RKO (cell line): ENCODE data around the gene MRPS23.

Experiments
- DNase-seq: peaks from one replicate; pipeline ENCODE4 v3.0.0-alpha.2; 2016; ENCODE audit warnings: low spot score

Gene MRPS23

DNA sequence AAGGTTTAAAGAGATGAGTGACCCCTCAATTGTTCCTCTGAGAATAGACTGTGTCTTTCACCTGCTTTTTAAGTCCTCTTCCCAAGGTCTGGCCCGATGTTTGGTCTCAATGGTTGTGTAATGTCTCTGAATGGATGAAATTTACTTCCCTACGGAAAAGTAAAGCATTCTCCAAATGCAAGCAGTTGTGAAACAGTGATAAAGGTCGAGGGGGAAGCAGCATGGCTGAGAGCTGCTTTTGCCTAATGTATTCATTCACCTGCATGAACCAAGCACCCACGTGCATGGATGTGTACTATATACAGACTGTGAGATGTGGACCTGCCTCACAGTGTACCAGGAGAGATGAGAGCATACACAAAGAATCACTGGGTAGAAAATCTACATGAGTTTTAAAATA lies 11.4 kb downstream of the MRPS23 start:
- no peak for DNase-seq

DNA sequence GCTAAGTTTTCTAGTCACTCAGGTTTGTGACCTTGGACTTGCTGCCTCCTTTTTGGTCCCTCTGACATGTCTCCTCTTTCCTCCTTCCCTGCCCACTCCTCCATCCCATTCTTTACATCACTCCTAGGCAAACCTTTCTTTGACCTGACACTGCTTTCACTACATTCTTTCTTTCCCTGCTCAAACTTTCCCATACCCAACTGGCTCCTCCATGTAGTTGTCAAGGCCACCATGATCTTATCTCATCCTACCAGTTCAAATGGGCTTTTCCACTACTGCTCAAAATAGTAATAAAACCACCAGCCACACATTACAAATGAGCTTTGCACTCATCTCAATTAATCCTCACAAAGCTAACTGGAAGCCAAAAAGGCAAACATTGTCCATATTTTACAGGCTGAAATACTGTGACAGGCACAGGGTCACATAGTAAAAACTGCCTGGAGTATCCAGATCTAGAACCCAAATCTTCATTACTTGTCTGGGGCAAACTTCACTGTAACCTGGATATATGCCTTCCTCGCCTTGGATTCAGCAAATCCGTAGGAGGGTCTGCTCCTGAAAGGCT lies 14.4 kb downstream of the MRPS23 start:
- no peak for DNase-seq

DNA sequence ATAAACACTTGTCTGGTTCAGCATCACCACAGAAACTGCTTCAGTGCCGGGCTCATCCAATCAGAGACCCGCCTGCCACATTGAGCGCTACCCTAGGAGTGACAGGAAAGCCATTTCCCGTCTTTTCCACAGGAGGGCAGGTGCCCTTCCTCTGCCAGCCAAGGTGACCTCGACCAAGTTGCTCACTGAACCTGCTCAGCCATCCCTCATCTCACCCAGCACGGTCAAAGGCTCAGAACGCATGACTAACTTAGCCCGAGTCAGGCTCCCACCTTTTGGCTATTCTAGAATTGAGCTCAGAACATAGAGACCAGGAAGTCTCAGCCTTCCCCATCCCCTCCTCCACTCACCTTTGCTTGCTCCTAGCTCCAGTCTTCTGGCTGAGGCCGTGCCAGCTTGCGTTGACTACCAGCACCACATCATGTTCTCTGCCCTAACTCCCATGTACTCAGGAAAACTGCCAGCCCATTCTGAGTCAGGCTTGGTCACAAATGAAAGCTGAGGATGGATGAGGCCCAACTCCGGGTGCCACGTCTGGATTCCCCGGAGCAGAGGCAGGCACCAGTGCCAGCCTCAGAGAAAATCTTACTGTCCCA lies 15.6 kb downstream of the MRPS23 start:
- DNase-seq = peak; percentile 63

DNA sequence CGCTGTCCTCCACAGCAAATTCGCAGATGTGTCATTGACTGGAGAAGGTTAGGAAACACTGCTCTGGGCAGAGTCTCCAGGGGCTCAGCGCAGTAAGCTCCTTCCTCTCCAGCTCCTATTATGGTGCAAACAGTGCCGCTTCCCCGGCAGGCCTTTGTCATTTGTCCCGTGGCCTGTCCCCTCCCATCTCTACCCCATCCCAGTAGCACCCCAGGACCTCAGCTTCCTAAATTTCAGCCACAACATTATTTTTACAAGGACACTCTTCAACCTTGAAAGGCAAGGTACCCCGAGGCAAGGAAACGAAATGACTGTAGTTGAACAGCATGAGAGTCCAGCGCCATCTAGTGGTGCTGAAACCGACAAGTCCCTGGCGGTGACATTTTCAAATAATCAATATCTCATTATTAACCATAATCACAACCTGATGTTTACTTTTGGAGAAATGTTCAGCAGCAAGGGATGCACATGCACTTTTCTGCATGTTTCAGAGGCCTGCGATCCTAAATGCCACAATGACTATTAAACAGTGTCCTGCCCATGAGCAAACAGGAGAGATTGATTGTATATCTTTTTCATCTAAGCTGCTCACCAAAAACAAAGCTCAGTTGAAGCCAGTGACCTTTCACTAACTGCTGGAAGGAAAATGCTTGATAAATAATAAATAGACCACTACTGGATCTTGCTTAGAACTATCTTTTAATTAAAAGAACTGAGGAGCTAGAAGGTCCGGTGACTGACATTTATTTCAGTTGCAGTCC lies 16.5 kb downstream of the MRPS23 start:
- DNase-seq = peak; percentile 61

DNA sequence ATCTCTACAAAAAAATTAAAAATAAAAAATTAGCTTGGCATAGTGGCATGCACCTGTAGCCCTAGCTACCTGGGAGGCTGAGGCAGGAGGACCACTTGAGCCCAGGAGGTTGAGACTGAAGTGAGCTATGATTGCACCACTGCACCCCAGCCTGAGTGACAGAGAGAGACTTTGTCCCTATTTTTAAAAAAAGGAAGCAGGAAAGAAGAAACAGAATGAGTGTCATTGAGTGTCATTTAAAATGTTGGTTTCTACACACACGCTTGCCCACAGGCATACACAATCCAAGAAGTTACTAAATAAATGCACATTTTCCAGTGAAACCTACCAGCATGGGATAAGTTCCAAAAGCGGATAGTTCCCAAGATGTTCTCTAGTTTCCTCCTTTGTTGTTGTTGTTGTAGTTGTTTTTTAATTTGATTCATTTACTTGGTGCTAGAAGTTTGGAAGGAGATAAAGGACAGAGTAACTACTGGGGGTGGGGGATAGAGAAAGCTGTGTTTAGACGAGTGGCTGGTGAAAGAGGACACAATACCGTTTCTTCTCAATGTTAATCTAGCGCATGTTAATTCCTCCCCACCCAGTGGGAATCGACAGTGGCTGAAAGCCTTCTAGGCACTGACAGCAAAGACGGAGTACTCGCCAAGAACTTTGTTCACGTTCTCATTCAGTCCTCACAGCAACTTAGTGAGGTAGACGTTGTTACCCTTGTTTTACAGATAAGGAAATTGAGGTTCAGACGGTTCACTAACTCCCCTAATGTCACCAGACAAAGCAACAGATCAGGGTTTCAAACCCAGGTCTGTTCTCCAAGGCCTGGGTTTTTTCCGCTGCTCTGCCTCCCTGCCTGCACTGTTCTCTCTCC lies 17.3 kb downstream of the MRPS23 start:
- no peak for DNase-seq

DNA sequence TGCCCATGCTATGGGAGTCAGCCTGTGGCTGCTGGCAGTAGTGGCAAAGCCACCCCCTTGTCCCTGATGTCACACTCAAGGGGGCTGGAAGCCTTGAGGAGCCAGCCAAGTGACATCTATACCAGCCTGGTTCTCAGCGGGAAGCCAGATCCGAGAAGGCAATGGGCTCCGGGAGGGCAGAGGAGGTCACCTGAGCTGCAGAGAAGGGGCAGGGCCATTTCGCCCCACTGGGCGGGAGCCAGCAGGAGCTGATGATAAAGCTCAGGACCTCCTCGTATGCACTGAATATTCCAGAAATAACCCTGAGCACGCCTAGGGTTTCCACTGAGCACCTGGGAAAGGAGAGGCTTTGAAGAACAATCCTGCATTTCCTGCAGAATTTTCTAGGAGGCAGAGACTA lies 19.0 kb downstream of the MRPS23 start:
- DNase-seq = no peak

DNA sequence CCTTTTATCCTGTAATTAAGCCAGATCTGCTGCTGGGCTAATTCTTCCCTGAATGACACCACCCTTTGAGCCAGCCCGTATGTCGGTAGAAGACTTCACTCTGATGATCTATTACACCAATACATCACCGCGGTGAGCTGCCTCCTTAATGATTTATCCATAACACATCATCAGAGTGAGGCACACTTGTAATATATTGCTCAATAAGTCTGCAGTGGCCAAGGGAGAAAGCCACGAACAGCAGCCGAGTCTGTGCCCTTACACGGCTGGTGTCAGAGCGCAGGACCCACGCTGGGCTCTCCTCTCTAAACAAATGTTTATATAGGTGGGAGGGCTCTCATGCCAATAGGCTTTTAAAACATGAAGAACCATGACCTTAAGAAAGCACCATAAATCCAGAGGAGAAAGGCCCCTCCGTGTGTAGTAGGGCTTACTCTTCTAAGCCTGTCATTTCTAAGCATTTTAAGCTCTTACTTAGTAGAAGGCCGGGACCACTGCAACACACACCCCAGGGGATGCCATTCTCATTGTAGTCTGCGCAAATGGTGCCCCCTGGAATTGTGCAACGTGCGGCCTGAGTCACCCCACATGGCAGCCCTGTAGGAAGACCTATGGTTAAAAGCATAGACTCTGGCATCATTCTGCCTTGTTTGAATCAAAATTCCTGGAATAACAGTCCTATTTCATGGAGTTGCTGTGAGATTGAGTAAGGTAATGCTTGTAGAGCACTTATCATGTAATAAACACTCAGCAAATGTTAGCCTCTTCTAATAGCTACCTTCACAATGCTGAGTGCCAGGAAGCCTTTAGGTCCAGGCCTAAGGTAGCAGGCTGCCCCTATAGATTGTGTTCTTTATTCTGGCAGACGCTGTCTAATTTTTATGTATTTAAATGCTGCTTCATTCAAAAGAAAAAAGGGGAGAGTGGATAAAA lies 26.1 kb downstream of the MRPS23 start:
- DNase-seq = peak; percentile 23

DNA sequence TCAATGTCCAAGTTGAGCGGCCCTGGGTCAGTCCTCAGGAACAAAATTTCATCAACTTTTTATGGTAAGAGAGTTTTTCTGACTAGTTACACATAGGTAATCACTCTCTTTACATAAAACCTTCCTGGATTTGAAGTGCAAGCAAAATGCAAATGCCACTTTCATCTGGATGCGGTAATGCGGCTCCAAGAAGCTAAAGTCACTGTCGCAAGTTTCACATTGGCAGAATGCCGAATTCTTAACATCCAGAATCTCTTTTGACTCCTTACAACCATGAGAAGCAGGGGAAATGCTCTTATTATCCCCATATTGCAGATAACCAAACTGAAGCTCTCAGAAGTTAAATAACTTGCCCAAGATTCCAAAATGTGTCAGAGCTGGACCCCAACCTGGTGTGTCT lies 30.0 kb downstream of the MRPS23 start:
- DNase-seq = no peak

DNA sequence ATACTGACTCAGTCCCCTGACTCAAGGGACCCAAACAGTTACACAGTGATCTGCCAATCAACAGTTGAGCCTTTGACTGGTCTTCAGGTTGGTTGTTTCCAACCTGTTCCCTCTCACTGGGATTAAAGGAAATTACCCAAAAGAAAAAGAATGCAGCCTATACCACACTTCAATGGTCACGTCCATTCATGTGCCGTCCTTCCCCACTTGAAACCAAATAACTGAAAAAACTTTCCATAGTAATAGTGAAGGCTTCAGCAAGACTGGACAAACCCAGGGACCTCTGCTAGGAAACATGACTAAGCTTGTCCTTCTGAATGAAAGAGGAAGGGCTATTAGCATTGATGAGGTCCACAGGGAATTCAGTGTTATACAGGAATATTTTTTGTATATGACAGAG lies 30.6 kb downstream of the MRPS23 start:
- no peak for DNase-seq

DNA sequence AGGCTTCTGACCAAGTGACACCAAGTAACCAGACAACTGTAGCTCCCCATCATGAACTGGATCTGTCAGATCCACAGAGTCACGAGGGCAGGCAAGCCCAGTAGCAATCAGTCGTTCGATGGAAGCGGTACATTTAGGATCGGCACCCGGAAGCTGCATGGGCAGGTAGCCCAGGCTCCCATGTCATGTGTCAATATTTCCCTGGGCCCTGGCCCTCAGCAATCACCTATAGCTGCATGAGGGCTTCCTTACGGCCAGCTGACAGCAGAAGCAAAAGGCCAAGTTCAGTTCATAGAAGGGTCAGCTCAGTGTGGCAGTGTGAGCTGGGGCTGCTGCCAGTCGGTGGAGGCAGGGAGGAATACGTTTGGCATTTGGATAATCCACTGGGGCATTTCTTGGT lies 31.8 kb downstream of the MRPS23 start:
- DNase-seq = no peak

DNA sequence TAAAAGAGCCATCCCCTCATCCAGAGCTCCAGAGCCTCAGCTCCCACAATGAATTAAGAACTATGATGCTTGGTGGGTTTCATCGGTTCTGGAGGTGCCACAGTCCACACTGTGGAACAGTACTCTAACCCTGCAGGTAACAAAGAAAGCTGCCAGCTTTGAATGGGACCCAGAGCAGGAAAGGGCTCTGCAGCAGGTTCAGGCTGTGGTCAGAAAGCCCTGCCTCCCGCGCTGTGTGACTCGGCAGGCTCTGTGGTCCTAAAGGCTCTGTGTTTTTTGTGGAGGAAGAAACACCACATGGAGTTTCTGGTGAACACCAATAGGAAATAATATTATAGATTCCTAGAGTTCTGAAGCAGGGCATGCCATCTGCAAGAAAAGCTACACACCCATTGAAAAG lies 32.5 kb downstream of the MRPS23 start:
- DNase-seq = no peak

DNA sequence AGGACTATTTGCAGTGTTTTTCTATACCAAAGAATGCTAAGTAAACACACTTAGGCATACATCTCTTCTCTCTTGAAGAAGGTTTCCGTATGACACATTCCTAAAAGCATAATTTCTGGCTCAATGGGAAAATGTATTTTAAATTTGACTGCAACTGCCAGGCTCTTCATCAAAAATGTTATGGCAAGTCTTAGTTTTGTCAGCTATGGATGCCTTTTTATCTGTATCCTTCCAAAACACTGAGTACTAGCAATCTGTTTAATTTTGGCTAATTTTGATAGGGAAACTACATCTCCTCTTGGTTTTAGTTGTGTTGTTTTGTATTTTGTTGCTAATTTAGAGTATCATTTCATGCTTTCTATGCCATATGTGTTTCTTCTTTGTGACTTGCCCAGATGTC lies 35.4 kb downstream of the MRPS23 start:
- DNase-seq = no peak

DNA sequence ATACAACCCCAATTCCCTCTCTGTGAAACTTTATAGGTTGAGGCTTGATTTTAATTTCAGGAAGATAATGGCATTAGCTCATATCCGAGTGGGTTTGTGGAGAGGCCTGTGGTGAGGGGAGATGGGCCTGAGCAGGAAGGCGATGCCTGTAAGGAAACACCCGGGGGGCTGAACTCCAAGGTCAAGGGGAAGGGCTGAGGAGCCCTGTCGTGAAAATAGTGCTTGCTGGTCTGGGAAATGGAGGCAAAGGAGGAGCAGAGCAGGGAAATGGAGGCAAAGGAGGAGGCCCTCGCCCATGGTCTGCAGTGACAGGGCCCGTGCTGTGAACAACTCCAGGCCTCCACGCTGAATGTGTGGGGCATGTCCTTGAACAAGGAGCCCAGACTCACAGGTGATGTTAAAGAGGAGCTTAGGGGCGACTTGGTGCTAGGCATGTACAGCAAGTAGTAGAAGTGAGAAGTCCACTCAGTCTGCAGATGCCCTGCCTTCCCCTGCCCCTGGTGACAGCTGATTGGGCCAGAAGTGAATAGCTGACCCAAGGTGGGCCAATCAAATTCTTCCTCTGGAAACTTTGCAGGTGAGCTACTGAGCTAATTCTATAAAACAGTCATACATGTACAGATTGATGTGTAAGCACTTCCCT lies 38.1 kb downstream of the MRPS23 start:
- no peak for DNase-seq

DNA sequence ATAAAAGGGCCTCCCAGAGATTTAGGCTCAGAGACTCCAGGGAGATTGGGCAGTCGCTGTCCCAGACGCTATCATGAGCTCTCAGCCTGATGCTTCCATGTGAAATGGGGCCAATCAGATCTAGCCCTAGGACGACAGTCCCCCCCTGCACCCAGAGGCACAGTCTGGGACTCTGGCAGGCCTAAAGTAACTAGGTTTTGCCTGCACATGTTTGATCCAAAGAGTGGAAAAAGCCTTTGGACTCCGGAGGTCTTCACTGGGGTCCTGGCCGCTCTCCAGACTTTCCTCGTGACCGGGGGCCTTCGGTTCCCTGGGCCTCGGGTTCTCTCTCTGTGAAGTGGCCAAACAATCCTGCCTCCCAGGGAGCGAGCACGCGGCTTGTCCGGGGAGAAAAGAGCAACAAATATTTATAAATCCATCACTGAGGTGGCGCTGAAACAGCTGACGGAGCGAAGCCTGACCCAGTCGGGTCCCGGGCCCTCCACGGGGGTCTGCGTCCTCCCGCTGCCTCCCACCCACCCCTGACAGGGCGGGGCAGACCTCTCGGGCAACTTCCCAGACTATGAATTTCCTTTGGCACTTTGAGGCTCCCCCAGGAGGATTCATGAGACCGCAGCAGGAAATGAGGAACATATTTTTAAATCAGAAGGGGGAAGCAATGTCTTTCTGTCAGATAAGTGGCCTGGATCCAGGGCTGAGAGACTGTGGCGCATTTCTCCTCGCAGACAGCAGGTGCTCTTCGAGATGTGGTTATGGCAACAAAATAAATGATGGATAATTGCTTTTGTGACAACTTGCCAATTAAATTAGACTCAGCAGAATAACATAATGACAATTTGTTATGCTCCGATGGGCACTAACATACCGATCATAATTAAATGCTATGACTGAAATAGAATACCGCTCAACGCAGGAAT lies 38.9 kb downstream of the MRPS23 start:
- DNase-seq = no peak

DNA sequence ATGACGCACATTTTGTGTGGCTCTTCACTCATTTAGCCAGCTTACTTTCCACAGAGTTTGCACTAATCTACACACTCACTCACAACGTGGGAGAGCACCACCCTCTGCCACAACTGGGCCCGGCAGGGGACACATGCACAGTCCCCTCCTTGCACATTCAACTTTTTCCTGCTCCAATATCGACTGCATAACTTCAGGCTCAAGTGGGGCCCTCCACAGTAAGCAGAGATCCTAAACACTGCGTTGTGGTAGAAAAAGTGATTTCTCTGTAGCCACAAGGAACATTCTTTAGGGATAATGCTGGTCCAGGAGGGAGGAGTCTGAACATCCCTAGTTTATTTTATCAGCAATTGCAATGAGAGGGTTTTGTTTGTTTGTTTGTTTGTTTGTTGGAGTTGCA lies 40.0 kb downstream of the MRPS23 start:
- no peak for DNase-seq

DNA sequence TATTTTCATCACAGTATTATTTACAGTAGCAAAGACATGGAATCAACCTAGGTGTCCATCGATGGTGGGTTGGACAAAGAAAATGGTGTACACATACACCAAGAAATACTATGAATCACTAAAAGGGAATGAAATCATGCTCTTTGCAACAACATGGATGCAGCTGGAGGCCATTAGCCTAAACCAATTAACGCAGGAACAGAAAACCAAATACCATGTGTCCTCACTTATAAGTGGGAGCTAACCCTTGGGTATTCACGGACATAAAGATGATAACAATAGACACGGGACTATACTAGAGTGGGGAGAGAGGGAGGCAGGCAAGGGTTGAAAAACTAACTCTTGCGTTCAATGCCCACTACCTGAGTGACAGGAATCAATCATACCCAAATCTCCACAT lies 41.0 kb downstream of the MRPS23 start:
- no peak for DNase-seq

DNA sequence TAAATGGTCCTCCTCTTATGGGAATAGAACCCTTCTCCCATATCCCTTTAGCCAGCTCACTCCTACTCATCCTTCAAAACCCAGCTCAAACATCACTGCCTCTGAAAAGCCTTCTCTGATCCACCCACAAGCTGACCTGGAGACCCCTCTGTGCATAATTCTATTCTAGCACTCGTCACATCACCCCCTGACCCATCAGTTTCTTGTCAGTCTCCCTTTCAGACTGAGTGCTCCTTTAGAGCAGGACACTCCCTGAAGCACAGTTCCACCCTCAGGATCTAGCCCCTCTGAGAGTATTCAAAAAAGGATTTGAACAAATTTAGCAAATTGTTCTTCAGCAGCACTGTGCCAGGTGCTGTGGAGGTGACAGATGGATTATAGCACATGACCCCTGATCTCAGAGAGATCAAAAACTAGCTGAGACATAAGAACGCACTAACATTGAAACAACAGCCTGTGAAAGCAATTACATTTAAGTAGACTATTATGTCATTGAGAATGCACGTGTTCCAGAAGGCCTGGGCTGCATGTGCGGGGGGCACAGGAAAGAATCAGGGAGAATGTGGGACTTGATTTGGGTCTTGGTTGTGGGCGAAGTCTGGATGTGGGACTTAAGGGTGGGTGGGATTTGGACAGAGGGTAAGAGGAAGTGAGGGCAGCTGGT lies 43.5 kb downstream of the MRPS23 start:
- DNase-seq = no peak

DNA sequence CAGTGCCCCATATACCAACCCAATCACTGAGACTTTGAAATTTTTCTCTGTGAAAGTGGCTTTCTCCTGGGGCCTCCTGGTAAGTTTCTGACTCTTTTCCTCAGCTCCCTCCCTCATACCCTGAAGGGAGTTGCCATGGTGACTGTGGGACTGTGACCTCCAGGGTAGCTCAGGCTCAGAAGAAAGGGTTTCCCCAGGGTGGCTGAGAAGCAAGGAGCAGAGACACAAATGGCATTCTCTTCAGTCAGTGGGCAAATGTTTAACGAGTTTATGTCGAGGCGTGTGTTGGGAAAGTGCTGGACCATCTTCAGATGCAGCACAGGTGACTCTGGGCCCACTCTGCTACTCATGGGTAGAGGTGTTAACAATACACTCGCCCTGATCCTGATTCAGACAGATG lies 46.8 kb downstream of the MRPS23 start:
- no peak for DNase-seq

DNA sequence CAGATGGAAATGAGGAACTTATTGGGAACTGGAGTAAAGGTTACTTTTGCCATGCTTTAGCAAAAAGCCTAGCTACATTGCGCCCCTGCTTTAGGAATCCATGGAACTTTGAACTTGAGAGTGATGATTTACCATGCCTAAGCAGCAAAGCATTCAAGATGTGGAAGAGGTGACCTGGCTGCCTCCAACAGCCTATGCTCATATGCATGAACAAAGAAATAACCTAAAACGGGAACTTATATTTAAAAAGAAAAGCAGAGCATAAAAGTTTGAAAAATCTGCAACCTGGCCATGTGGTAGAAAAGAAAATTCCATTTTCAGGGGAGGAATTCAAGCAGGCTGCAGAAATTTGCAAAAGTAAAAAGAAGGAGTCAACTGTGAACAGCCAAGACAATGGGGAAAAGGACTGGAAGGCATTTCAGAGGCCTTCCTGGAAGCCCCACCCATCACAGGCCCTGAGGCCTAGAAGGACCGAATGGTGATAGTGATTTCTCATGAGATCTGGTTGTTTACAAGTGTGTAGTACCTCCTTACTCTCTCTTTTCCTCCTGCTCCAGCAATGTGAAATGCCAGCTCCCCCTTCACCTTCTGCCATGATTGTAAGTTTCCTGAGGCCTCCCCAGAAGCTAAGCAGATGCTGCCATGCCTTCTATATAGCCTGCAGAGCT lies 48.7 kb downstream of the MRPS23 start:
- no peak for DNase-seq
